Calu3 (cell line): ENCODE measurements around the gene RHOH. TPM values are rescaled to one million over a fixed set of nuclear protein-coding genes. Genes with fewer than 3 reads are reported as not detected.

Experiments used
- BruUV-seq: library from RNA; stranded (reverse); fragments of 400-500 nt; replicated peaks from 2 replicates; lab custom pipeline; 2021; lab: Mats Ljungman, UMichigan
- CTCF ChIA-PET: fragments of 300-600 bp; sonication (Branson Sonifier 250); formaldehyde crosslinking; loops from one replicate; lab custom pipeline; 2022; ENCODE audit warnings: antibody characterized with exemption; lab: Charles Lee
- DNase-seq: peaks from one replicate; pipeline ENCODE4 v3.0.0; 2022
- H3K27ac Mint-ChIP-seq: one replicate; pipeline ENCODE4 v1.8.0; 2022; ENCODE audit warnings: mixed read lengths; ENCODE audit not compliant: unreplicated experiment
- H3K27me3 Mint-ChIP-seq: one replicate; pipeline ENCODE4 v1.8.0; 2022; ENCODE audit warnings: mixed read lengths; ENCODE audit not compliant: unreplicated experiment
- H3K36me3 Mint-ChIP-seq: one replicate; pipeline ENCODE4 v1.8.0; 2022; ENCODE audit warnings: mild to moderate bottlenecking, moderate library complexity, mixed read lengths; ENCODE audit not compliant: insufficient read depth, unreplicated experiment
- H3K4me1 Mint-ChIP-seq: one replicate; pipeline ENCODE4 v1.8.0; 2022; ENCODE audit warnings: mild to moderate bottlenecking, low read depth, mixed read lengths; ENCODE audit not compliant: unreplicated experiment
- H3K4me3 Mint-ChIP-seq: one replicate; pipeline ENCODE4 v1.8.0; 2022; ENCODE audit warnings: mild to moderate bottlenecking, low read depth, moderate library complexity, mixed read lengths; ENCODE audit not compliant: unreplicated experiment
- H3K9me3 Mint-ChIP-seq: one replicate; pipeline ENCODE4 v1.8.0; 2022; ENCODE audit warnings: low read depth, mixed read lengths; ENCODE audit not compliant: unreplicated experiment
- CTCF ChIP-seq: fragments of 200-600 bp; IDR thresholded peaks from one replicate; pipeline ENCODE4 v1.8.0; 2022; ENCODE audit warnings: antibody characterized with exemption; ENCODE audit not compliant: unreplicated experiment
- intact Hi-C: fragments of 100-400 bp; cut with micrococcal nuclease; formaldehyde crosslinking; loops from one replicate; pipeline ENCODE4 v1.10.0; 2022; ENCODE audit not compliant: unreplicated experiment
- total RNA-seq: library from RNA; stranded (reverse); gene quantifications from 2 replicates; pipeline ENCODE4 v1.2.3, GENCODE V29; 2022

RHOH gene
- total RNA-seq, 1 experiment from 2014 or later = not detected

- H3K4me3 Mint-ChIP-seq = no peak overlapping the region
- H3K27me3 Mint-ChIP-seq = no peaks in the 10 kb centered on the region
- BruUV-seq = no TSS peak
- no peaks in the 10 kb centered on the region for H3K36me3 Mint-ChIP-seq
- TF ChIP-seq CTCF = no peak
- peaks cover 11% of the 10 kb centered on the region for H3K4me1 Mint-ChIP-seq
- CTCF ChIA-PET = no interaction called here
- DNase-seq = no peak
- no peaks in the 10 kb centered on the region for H3K9me3 Mint-ChIP-seq
- intact Hi-C loops = no loop called here
- H3K27ac Mint-ChIP-seq = no peak overlapping the region
These were observed 64.6 kb downstream of the RHOH start for GRCh38 chr4:40261231-40262076.

- Mint-ChIP-seq H3K36me3 (no peaks in the 10 kb centered on the region), H3K27me3 (no peaks in the 10 kb centered on the region), H3K27ac (no peak overlapping the region), H3K9me3 (no peaks in the 10 kb centered on the region), H3K4me3 (no peak overlapping the region), H3K4me1 (peaks cover 8% of the 10 kb centered on the region)
- no TSS peak for BruUV-seq
- intact Hi-C loops = no loop called here
- no peak for TF ChIP-seq CTCF
- DNase-seq = no peak
- CTCF ChIA-PET = no interaction called here
These were observed 65.3 kb downstream of the RHOH start for GRCh38 chr4:40262077-40262528.

GRCh38 chr4:40262861-40263260 lies 66.0 kb downstream of the RHOH start:
- Mint-ChIP-seq H3K27ac (no peak overlapping the region), H3K27me3 (no peaks in the 10 kb centered on the region)
- CTCF ChIA-PET = no interaction called here

GRCh38 chr4:40264497-40264896 lies 67.7 kb downstream of the RHOH start:
- Mint-ChIP-seq H3K36me3 (no peaks in the 10 kb centered on the region), H3K27ac (no peak overlapping the region), H3K9me3 (no peaks in the 10 kb centered on the region), H3K27me3 (no peaks in the 10 kb centered on the region), H3K4me3 (no peak overlapping the region), H3K4me1 (peaks cover 8% of the 10 kb centered on the region)
- intact Hi-C loops = no loop called here
- BruUV-seq = no TSS peak
- TF ChIP-seq CTCF = no peak
- CTCF ChIA-PET = no interaction called here
- DNase-seq = no peak

More at GRCh38 chr4:40262861-40263260, 66.0 kb downstream of the RHOH start:
- intact Hi-C loops = no loop called here
- Mint-ChIP-seq H3K4me1 (peaks cover 8% of the 10 kb centered on the region), H3K4me3 (no peak overlapping the region), H3K9me3 (no peaks in the 10 kb centered on the region), H3K36me3 (no peaks in the 10 kb centered on the region)
- no peak for DNase-seq
- BruUV-seq = no TSS peak
- TF ChIP-seq CTCF = no peak
